GM12878 (cell line): ENCODE data around the gene TMEM163. TPM values are rescaled to one million over a fixed set of nuclear protein-coding genes. Genes with fewer than 3 reads are reported as not detected.
A peak's percentile ranks its signal among the peaks of the same experiment; 100 is the strongest.

Experiments
- ESRRA ChIP-seq: IDR thresholded peaks from 2 replicates; pipeline ENCODE4 v1.6.1; 2012; ENCODE audit warnings: mild to moderate bottlenecking, low read length, improper control_type of control experiment
- EZH2 ChIP-seq: IDR thresholded peaks from 2 replicates; pipeline ENCODE4 v1.6.1; 2012; ENCODE audit warnings: low read depth, mild to moderate bottlenecking, control low read depth, inconsistent platforms, low read length, borderline replicate concordance; ENCODE audit not compliant: control insufficient read depth
- HCFC1 ChIP-seq: fragments of 150-350 bp; IDR thresholded peaks from 2 replicates; pipeline ENCODE4 v1.6.1; 2014; ENCODE audit warnings: low read length
- HDAC2 ChIP-seq: fragments of 200-600 bp; sonication (generic); IDR thresholded peaks from 2 replicates; pipeline ENCODE4 v1.6.1; 2017
- HDAC6 ChIP-seq: fragments of 200-600 bp; sonication (generic); IDR thresholded peaks from one replicate; pipeline ENCODE4 v1.8.0; 2017; ENCODE audit warnings: antibody characterized with exemption; ENCODE audit not compliant: unreplicated experiment
- NFYA ChIP-seq: IDR thresholded peaks from 2 replicates; pipeline ENCODE4 v1.6.1; 2011; ENCODE audit warnings: low read depth, mild to moderate bottlenecking, low read length, improper control_type of control experiment, borderline replicate concordance
- PAX8 ChIP-seq: fragments of 450-650 bp; IDR thresholded peaks from 2 replicates; pipeline ENCODE4 v1.6.1; 2017; ENCODE audit warnings: mild to moderate bottlenecking, moderate library complexity
- POLR2AphosphoS5 ChIP-seq: IDR thresholded peaks from 2 replicates; pipeline ENCODE4 v1.6.1; 2011; ENCODE audit warnings: mild to moderate bottlenecking, low read length, inconsistent platforms
- RB1 ChIP-seq: fragments of 450-650 bp; formaldehyde crosslinking; IDR thresholded peaks from 2 replicates; pipeline ENCODE4 v1.6.1; 2017; ENCODE audit warnings: mild to moderate bottlenecking, borderline replicate concordance
- SIN3A ChIP-seq: IDR thresholded peaks from 2 replicates; pipeline ENCODE4 v1.6.1; 2012; ENCODE audit warnings: low read depth, low read length, improper control_type of control experiment
- SMARCA5 ChIP-seq: fragments of 450-650 bp; IDR thresholded peaks from 2 replicates; pipeline ENCODE4 v1.6.1; 2017; ENCODE audit warnings: mild to moderate bottlenecking
- SUZ12 ChIP-seq: fragments of 200-600 bp; sonication (generic); IDR thresholded peaks from one replicate; pipeline ENCODE4 v1.6.1; 2018; ENCODE audit warnings: antibody characterized with exemption, mild to moderate bottlenecking; ENCODE audit not compliant: unreplicated experiment
- YY1 ChIP-seq: IDR thresholded peaks from 2 replicates; pipeline ENCODE4 v1.6.1; 2011; ENCODE audit warnings: low read depth, mild to moderate bottlenecking, low read length
- ZNF622 ChIP-seq: fragments of 450-650 bp; IDR thresholded peaks from 2 replicates; pipeline ENCODE4 v1.6.1; 2017; ENCODE audit warnings: mild to moderate bottlenecking, inconsistent platforms
- polyA plus RNA-seq, 11 experiments: library from polyadenylated mRNA; depleted of rRNA in 4 of 11; unstranded in 6 of 11; stranded (reverse) in 5 of 11; fragments of >200 nt; fragmentation: Nextera tagmentation in 4 of 11; fragmentation: Illumina TruSeq in 1 of 11; extraction: Ambion mirVana in 4 of 11; extraction: Trizol in 1 of 11; gene quantifications; 1 replicate in 1 of 11; 2 replicates in 10 of 11; pipeline versions ENCODE4 v1.2.1 to v1.2.3, GENCODE V29; 2011 to 2016; ENCODE audit warnings: inconsistent platforms in 2 of 11, missing spikeins in 2 of 11, low read depth in 1 of 11
- total RNA-seq, 4 experiments: library from RNA; depleted of rRNA in 3 of 4; stranded (reverse); fragments of >200 nt in 3 of 4; fragmentation: Illumina TruSeq in 1 of 4; extraction: Trizol in 1 of 4; gene quantifications; 2 replicates each; pipeline versions ENCODE4 v1.2.1 to v1.2.3, GENCODE V29; 2013 to 2021
- TF ChIP-seq, protein P1 (sequence below): fragments of 450-650 bp; IDR thresholded peaks from 2 replicates; pipeline ENCODE4 v1.6.1; 2017; ENCODE audit warnings: mild to moderate bottlenecking, moderate library complexity
- TF ChIP-seq, protein P2 (sequence below): fragments of 450-650 bp; IDR thresholded peaks from 2 replicates; pipeline ENCODE4 v1.6.1; 2017; ENCODE audit warnings: borderline replicate concordance
- TF ChIP-seq, protein P3 (sequence below): IDR thresholded peaks from 2 replicates; pipeline ENCODE4 v1.6.1; 2011; ENCODE audit warnings: borderline replicate concordance, low read depth, mild to moderate bottlenecking, moderate library complexity, low read length; ENCODE audit not compliant: insufficient read depth, poor library complexity, severe bottlenecking
- TF ChIP-seq, protein P4 (sequence below): fragments of 450-650 bp; IDR thresholded peaks from 2 replicates; pipeline ENCODE4 v1.6.1; 2016; ENCODE audit warnings: mild to moderate bottlenecking
- TF ChIP-seq, protein P5 (sequence below): fragments of 150-350 bp; IDR thresholded peaks from 2 replicates; pipeline ENCODE4 v1.6.1; 2014; ENCODE audit warnings: mild to moderate bottlenecking, low read depth, low read length

TMEM163 gene
- total and polyA plus RNA-seq, 10 of the 15 experiments (the other 5 are each of a cell fraction or from before 2014, with no cell fraction given) = 0.05 to 0.11 (median 0.07) TPM; not detected in 4

DNA sequence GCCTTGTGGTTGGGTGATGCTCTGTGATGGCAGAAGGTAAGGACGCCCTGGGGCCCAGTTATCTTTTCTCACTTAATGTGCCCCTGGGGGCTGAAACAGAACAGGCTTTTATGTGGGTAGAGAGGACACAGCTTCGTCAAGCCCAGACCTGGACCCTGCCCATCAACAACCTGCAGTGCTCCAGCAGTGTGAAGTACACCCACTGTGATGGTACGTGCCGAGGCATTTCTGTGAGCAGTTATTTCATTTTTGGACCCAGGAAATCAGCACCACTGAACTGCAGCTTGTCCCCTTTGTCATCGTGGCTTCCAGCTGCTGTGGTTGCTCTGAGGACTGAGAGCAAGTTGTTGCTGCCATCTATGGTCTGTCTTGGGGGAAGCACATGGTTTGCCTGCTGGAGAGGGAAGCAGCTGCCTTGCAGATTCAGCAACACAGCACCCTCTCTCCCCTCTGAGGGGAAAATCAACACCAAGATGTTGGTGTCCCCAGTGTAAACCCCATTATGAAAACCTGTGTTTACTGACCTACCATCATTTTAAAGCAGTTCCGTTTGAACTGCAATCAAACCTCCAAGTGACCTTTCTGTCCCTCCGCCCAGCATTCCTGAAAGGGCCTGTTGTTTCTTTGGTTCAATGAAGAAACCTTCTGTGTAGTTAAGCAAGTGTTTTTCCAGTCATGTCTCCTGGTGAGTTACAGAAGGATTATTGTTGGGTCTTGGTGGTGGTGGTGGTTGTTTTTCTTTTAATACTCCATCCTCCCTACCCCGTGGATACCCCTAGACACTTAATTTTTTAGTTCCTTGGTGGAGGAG, 306.8 kb downstream of the TMEM163 start (continued):
- TF ChIP-seq EZH2 (no peak), ESRRA (no peak), YY1 (peak; percentile 71), POLR2AphosphoS5 (no peak), HDAC2 (no peak), SMARCA5 (peak; percentile 85), SUZ12 (no peak), SIN3A (peak; percentile 80; the same call in 1 of the 2 replicates), HCFC1 (no peak), RB1 (no peak), PAX8 (no peak), NFYA (no peak), ZNF622 (no peak), HDAC6 (no peak)
- TF ChIP-seq, protein P1, sequence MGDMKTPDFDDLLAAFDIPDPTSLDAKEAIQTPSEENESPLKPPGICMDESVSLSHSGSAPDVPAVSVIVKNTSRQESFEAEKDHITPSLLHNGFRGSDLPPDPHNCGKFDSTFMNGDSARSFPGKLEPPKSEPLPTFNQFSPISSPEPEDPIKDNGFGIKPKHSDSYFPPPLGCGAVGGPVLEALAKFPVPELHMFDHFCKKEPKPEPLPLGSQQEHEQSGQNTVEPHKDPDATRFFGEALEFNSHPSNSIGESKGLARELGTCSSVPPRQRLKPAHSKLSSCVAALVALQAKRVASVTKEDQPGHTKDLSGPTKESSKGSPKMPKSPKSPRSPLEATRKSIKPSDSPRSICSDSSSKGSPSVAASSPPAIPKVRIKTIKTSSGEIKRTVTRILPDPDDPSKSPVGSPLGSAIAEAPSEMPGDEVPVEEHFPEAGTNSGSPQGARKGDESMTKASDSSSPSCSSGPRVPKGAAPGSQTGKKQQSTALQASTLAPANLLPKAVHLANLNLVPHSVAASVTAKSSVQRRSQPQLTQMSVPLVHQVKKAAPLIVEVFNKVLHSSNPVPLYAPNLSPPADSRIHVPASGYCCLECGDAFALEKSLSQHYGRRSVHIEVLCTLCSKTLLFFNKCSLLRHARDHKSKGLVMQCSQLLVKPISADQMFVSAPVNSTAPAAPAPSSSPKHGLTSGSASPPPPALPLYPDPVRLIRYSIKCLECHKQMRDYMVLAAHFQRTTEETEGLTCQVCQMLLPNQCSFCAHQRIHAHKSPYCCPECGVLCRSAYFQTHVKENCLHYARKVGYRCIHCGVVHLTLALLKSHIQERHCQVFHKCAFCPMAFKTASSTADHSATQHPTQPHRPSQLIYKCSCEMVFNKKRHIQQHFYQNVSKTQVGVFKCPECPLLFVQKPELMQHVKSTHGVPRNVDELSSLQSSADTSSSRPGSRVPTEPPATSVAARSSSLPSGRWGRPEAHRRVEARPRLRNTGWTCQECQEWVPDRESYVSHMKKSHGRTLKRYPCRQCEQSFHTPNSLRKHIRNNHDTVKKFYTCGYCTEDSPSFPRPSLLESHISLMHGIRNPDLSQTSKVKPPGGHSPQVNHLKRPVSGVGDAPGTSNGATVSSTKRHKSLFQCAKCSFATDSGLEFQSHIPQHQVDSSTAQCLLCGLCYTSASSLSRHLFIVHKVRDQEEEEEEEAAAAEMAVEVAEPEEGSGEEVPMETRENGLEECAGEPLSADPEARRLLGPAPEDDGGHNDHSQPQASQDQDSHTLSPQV = 0 out of 2 replicates have a peak, but pooled peaks have one; percentile 60
- TF ChIP-seq, protein P2, sequence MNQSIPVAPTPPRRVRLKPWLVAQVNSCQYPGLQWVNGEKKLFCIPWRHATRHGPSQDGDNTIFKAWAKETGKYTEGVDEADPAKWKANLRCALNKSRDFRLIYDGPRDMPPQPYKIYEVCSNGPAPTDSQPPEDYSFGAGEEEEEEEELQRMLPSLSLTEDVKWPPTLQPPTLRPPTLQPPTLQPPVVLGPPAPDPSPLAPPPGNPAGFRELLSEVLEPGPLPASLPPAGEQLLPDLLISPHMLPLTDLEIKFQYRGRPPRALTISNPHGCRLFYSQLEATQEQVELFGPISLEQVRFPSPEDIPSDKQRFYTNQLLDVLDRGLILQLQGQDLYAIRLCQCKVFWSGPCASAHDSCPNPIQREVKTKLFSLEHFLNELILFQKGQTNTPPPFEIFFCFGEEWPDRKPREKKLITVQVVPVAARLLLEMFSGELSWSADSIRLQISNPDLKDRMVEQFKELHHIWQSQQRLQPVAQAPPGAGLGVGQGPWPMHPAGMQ = no peak
- TF ChIP-seq, protein P3, sequence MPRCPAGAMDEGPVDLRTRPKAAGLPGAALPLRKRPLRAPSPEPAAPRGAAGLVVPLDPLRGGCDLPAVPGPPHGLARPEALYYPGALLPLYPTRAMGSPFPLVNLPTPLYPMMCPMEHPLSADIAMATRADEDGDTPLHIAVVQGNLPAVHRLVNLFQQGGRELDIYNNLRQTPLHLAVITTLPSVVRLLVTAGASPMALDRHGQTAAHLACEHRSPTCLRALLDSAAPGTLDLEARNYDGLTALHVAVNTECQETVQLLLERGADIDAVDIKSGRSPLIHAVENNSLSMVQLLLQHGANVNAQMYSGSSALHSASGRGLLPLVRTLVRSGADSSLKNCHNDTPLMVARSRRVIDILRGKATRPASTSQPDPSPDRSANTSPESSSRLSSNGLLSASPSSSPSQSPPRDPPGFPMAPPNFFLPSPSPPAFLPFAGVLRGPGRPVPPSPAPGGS = no peak
- TF ChIP-seq, protein P4, sequence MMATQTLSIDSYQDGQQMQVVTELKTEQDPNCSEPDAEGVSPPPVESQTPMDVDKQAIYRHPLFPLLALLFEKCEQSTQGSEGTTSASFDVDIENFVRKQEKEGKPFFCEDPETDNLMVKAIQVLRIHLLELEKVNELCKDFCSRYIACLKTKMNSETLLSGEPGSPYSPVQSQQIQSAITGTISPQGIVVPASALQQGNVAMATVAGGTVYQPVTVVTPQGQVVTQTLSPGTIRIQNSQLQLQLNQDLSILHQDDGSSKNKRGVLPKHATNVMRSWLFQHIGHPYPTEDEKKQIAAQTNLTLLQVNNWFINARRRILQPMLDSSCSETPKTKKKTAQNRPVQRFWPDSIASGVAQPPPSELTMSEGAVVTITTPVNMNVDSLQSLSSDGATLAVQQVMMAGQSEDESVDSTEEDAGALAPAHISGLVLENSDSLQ = peak; percentile 41; the same call in 1 of the 2 replicates
- TF ChIP-seq, protein P5, sequence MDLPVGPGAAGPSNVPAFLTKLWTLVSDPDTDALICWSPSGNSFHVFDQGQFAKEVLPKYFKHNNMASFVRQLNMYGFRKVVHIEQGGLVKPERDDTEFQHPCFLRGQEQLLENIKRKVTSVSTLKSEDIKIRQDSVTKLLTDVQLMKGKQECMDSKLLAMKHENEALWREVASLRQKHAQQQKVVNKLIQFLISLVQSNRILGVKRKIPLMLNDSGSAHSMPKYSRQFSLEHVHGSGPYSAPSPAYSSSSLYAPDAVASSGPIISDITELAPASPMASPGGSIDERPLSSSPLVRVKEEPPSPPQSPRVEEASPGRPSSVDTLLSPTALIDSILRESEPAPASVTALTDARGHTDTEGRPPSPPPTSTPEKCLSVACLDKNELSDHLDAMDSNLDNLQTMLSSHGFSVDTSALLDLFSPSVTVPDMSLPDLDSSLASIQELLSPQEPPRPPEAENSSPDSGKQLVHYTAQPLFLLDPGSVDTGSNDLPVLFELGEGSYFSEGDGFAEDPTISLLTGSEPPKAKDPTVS = no peak
